ENCODE data around the gene PRPH2. TPM values are rescaled to one million over a fixed set of nuclear protein-coding genes. Genes with fewer than 3 reads are reported as not detected.

The PRPH2 gene
- polyA plus RNA-seq, 1 experiment = 1.7 TPM

- Histone ChIP-seq H3K27me3 (ENCODE audit: control insufficient read depth, insufficient read depth, low read length) (no peaks in the 10 kb centered on the region), H3K4me3 (ENCODE audit: low read depth, low read length) (no peak overlapping the region), H3K36me3 (ENCODE audit: control insufficient read depth, insufficient read depth, low read length) (no peaks in the 10 kb centered on the region)
- DNase-seq (ENCODE audit: low read depth) = no peak
- CTCF ChIA-PET = interaction anchor here (0.6 kb wide), 1 partner anchor 59 kb away, joined by 3 read pairs; no protein-coding TSS in a partner anchor
- POLR2A ChIA-PET = no interaction called here
- TF ChIP-seq CTCF (IDR thresholded peaks at IDR 0.05; ENCODE audit: insufficient read depth, low read depth, low read length) = no peak
These were observed 1.7 kb downstream of the PRPH2 start for GRCh38 chr6:42720739-42721138.

GRCh38 chr6:42715871-42716270, 6.5 kb downstream of the PRPH2 start:
- ChIA-PET POLR2A (no interaction called here), CTCF (interaction anchor here (2.1 kb wide), 1 partner anchor 54 kb away, joined by 5 read pairs; no protein-coding TSS in a partner anchor)
- no peaks in the 10 kb centered on the region for H3K36me3 ChIP-seq (ENCODE audit: control insufficient read depth, insufficient read depth, low read length)
- H3K4me3 ChIP-seq (ENCODE audit: low read depth, low read length) = no peak overlapping the region
- no peaks in the 10 kb centered on the region for H3K27me3 ChIP-seq (ENCODE audit: control insufficient read depth, insufficient read depth, low read length)
- TF ChIP-seq CTCF (IDR thresholded peaks at IDR 0.05; ENCODE audit: insufficient read depth, low read depth, low read length) = no peak
- no peak for DNase-seq (ENCODE audit: low read depth)

GRCh38 chr6:42714098-42714761, 8.2 kb downstream of the PRPH2 start:
- no peak for DNase-seq (ENCODE audit: low read depth)
- Histone ChIP-seq H3K27me3 (ENCODE audit: control insufficient read depth, insufficient read depth, low read length) (no peaks in the 10 kb centered on the region), H3K36me3 (ENCODE audit: control insufficient read depth, insufficient read depth, low read length) (no peaks in the 10 kb centered on the region), H3K4me3 (ENCODE audit: low read depth, low read length) (no peak overlapping the region)
- CTCF ChIA-PET = no interaction called here
- no peak for TF ChIP-seq CTCF (IDR thresholded peaks at IDR 0.05; ENCODE audit: insufficient read depth, low read depth, low read length)
- POLR2A ChIA-PET = no interaction called here

- Histone ChIP-seq H3K36me3 (ENCODE audit: control insufficient read depth, insufficient read depth, low read length) (no peaks in the 10 kb centered on the region), H3K4me3 (ENCODE audit: low read depth, low read length) (no peak overlapping the region), H3K27me3 (ENCODE audit: control insufficient read depth, insufficient read depth, low read length) (no peaks in the 10 kb centered on the region)
- DNase-seq (ENCODE audit: low read depth) = no peak
- no peak for TF ChIP-seq CTCF (IDR thresholded peaks at IDR 0.05; ENCODE audit: insufficient read depth, low read depth, low read length)
- POLR2A ChIA-PET = no interaction called here
- CTCF ChIA-PET = no interaction called here
These were observed 10.5 kb downstream of the PRPH2 start for GRCh38 chr6:42711930-42712329.

GRCh38 chr6:42710316-42710715, 12.1 kb downstream of the PRPH2 start:
- CTCF ChIA-PET = no interaction called here
- DNase-seq (ENCODE audit: low read depth) = no peak
- POLR2A ChIA-PET = no interaction called here
- Histone ChIP-seq H3K4me3 (ENCODE audit: low read depth, low read length) (no peak overlapping the region), H3K27me3 (ENCODE audit: control insufficient read depth, insufficient read depth, low read length) (no peaks in the 10 kb centered on the region), H3K36me3 (ENCODE audit: control insufficient read depth, insufficient read depth, low read length) (no peaks in the 10 kb centered on the region)
- no peak for TF ChIP-seq CTCF (IDR thresholded peaks at IDR 0.05; ENCODE audit: insufficient read depth, low read depth, low read length)

All from BJ (cell line).